NCI-H510A treated with DMSO at 0.1 percent for 48 hours (cell line): ENCODE measurements around the gene IDH3G.

Experiments used
- DNase-seq: peaks from one replicate; lab custom pipeline; 2025; lab: John Stamatoyannopoulos, UW

Gene IDH3G

GRCh38 chrX:153773741-153774575 is 20.2 kb downstream of the IDH3G start:
- DNase-seq = no peak

- no peak for DNase-seq
These were observed 21.0 kb downstream of the IDH3G start for GRCh38 chrX:153773218-153773611.

GRCh38 chrX:153772316-153773217 is 21.6 kb downstream of the IDH3G start:
- no peak for DNase-seq

GRCh38 chrX:153771415-153772315 is 22.5 kb downstream of the IDH3G start:
- no peak for DNase-seq

- DNase-seq = no peak
These were observed 23.4 kb downstream of the IDH3G start for GRCh38 chrX:153770601-153771414.

GRCh38 chrX:153769865-153770600 is 24.1 kb downstream of the IDH3G start:
- no peak for DNase-seq

- no peak for DNase-seq
These were observed 24.9 kb downstream of the IDH3G start for GRCh38 chrX:153769158-153769864.

GRCh38 chrX:153768311-153769157 is 25.6 kb downstream of the IDH3G start:
- no peak for DNase-seq

GRCh38 chrX:153767674-153768055 is 26.5 kb downstream of the IDH3G start:
- DNase-seq = no peak

GRCh38 chrX:153766871-153767673 is 27.1 kb downstream of the IDH3G start:
- no peak for DNase-seq

- no peak for DNase-seq
These were observed 27.9 kb downstream of the IDH3G start for GRCh38 chrX:153766098-153766817.

GRCh38 chrX:153765138-153766079 is 28.8 kb downstream of the IDH3G start:
- DNase-seq = no peak

- DNase-seq = no peak
These were observed 29.4 kb downstream of the IDH3G start for GRCh38 chrX:153764786-153765137.

- peak; percentile 48 for DNase-seq
These were observed 30.0 kb downstream of the IDH3G start, which contains the start of gene PLXNB3 for GRCh38 chrX:153763989-153764755. Gene PLXNB3 (plus strand): TSS chrX:153764249. CDS start chrX:153765536, 1,287 bp downstream.

- DNase-seq = no peak
These were observed 30.8 kb downstream of the IDH3G start for GRCh38 chrX:153763298-153763932.
